Subcutaneous adipose tissue (tissue), 4 donors: ENCODE measurements around the gene THEMIS2. TPM values are rescaled to one million over a fixed set of nuclear protein-coding genes. Genes with fewer than 3 reads are reported as not detected.

Experiments used
- total RNA-seq, 4 donors: library from RNA; depleted of rRNA; stranded (reverse); fragments of >200 nt; gene quantifications; one replicate each; pipeline ENCODE4 v1.1.0, GENCODE V29; 2016
- TF ChIP-seq, protein P1 (sequence below): fragments of 450-650 bp; IDR thresholded peaks from one replicate; pipeline ENCODE4 v1.5.1; 2016; ENCODE audit warnings: low read depth, mild to moderate bottlenecking, control low read depth, antibody characterized with exemption, moderate library complexity

The THEMIS2 gene
- total RNA-seq, 4 donors from 2014 or later = 35.2 to 122 (median 43.0) TPM

DNA sequence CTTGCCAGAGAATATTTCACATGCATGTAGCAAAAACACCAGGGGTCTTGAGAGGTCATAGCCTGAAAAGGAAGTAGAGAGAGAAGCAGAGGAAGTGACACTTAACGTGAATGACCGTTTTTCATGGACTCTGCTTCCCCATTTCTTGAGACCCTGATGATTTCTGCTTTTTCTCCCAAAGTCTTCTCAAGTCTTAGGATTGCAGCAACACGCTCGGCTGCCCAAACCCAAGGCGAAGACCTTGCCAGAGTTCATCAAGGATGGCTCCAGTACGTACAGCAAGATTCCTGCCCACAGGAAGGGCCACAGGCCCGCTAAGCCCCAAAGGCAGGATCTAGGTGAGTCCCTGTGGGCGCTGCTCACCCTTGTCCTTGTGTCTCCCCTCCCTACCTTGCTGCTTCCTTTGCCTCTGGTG lies 12.8 kb downstream of the THEMIS2 start:
- TF ChIP-seq, protein P1, sequence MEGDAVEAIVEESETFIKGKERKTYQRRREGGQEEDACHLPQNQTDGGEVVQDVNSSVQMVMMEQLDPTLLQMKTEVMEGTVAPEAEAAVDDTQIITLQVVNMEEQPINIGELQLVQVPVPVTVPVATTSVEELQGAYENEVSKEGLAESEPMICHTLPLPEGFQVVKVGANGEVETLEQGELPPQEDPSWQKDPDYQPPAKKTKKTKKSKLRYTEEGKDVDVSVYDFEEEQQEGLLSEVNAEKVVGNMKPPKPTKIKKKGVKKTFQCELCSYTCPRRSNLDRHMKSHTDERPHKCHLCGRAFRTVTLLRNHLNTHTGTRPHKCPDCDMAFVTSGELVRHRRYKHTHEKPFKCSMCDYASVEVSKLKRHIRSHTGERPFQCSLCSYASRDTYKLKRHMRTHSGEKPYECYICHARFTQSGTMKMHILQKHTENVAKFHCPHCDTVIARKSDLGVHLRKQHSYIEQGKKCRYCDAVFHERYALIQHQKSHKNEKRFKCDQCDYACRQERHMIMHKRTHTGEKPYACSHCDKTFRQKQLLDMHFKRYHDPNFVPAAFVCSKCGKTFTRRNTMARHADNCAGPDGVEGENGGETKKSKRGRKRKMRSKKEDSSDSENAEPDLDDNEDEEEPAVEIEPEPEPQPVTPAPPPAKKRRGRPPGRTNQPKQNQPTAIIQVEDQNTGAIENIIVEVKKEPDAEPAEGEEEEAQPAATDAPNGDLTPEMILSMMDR = no peak

DNA sequence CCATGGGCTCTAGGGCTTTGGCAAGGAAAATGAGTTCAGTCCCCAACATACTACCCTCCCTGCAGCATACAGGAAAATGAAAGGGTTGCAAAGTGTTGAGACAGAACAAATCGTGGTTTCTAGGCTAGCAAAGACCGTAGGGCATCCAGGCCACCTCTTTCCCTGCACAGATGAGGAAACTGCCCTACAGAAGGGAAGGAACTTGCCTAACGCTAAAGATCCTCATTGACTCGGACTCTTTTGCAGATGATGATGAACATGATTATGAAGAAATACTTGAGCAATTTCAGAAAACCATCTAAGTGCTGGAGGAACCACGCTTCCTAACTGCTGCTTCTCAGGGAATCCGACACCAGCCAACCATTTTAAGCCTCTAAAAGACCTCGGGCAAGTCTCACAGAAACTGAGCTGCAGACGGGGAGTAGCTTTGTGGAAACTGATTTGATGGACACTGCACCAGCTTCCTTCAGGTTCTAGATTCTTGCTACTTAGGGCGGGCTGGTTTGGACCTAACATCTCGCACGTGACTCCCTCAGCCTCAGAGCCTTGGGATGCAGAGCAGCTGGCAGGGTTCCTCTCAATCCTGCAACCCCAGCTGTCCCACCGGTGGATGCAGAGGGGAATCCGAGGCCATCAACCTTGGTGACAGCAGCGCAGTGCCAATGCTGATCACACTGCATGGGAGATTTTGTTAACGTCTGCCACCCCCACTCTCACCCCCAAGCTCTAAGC lies 13.4 kb downstream of the THEMIS2 start:
- TF ChIP-seq, protein P1 = no peak

GRCh38 chr1:27886353-27886679 lies 14.0 kb downstream of the THEMIS2 start:
- TF ChIP-seq, protein P1 = no peak

DNA sequence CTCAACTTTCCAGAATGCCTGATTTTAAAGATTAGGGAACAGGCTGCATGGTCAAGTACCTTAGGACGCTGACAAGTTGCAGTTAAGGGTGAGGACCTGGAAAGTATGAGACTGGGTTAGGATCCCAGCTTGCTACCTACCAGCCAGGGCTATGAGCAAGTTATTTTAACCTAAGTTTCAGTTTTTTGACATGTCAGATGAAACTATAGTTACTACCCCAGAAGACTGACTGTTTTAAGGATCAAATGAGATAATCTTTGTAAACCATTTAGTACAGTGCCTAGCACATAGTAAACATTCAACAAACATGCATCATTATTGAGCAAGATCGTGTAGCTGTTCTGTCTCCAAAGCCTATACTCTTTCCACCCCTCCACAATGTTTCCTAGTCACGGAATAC lies 14.4 kb downstream of the THEMIS2 start:
- TF ChIP-seq, protein P1 = no peak

DNA sequence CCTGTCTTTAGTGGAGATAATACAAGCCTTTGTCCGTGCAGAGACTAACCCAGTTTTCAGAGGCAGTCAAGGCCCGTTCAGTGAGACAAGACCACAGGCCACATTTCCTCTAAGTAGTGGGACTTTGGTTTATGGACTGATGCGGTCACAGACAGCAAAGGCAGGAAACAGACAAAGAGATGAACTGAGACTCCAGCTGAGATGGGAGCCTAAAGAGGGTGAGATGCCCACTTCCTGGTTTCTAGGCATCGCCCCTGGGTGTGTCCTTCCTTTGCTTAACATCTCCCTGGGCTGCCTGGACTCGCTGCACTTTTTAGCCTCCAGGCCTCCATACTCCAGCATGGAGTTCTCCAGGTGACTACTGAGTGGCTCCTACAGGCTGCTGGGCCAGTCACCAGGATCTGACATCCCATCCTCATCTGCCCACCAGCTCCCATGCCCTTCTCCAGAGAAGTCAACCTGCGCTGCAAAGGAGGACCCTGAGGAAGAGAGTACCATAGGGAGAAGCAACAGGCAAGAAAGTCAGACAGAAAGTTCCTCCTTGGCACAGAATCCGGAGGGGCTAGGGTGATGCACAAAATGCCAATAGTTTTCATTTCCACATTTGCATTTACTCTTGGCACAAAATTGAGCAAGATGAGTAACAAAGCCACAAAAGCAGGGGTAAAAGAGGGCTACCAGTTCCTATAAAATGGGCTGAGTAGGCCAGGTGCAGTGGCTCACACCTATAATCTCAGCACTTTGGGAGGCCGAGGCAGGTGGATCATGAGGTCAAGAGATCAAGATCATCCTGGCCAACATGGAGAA lies 15.1 kb downstream of the THEMIS2 start:
- TF ChIP-seq, protein P1 = no peak

DNA sequence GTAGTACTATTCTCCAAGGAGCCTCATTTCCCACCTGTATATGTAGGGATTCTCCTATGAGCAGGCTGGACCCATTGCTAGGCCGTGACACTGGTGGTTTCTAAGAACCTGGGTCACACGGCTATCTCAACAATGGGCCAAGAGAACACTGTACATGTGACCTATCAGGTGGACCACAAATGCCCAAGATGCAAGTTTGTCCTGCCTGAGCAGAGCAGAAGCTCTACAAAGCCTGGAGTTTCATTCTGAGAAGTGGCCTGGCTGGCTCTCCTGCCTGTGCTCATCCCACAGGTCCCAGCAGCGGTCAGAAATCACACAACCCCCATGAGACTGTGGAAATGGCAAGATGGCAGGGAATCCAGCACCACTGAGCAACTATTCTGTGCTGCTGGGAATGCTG lies 17.2 kb downstream of the THEMIS2 start:
- TF ChIP-seq, protein P1 = no peak

DNA sequence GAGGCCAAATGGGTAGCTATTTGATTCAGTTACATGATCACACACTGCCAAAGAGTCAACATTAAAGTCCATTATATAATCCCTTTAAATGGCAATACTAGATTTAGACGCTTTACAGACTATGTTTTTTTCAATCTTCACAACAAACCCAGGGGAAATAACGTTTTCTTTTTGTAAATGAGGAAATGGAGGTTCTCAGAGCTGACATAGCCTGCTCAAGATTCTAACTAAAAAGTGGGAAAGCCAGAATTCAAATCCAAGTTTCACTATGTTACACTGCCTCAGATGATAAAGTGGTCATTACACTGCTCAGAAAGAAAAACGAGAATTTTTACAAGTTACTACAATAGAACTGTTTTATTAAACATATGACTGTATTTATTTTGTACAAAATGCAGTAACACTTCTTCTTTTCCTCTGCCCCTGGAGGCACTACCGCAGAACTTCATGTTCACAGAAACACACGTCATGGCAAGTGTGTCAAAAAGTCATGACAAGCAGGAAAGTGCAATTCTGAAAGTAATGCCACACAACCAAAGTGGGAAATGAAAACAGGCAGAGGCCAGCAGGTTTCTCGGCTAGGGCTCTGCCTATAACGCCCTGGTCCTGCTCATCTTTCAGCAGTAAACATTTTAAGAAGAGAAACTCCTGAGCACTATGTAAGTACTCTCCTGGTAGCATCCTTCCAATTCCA lies 19.0 kb downstream of the THEMIS2 start:
- TF ChIP-seq, protein P1 = no peak
